GM12801 (cell line): ENCODE results near the gene CNKSR1.

Experiments
- CTCF ChIP-seq: IDR thresholded peaks from one replicate; pipeline ENCODE4 v1.5.1; 2011; ENCODE audit warnings: control low read depth; ENCODE audit not compliant: insufficient read length; ENCODE audit errors: extremely low read depth

Gene CNKSR1

GRCh38 chr1:26162220-26162709 lies 15.0 kb upstream of the CNKSR1 start:
- no peak for TF ChIP-seq CTCF

- no peak for TF ChIP-seq CTCF
Observed at GRCh38 chr1:26163684-26164035, 13.6 kb upstream of the CNKSR1 start.

GRCh38 chr1:26164036-26164860 lies 13.0 kb upstream of the CNKSR1 start:
- TF ChIP-seq CTCF: no peak

- TF ChIP-seq CTCF: no peak
Observed at GRCh38 chr1:26164861-26165842, 12.1 kb upstream of the CNKSR1 start.

- TF ChIP-seq CTCF: no peak
Observed at GRCh38 chr1:26166719-26167281, 10.5 kb upstream of the CNKSR1 start.

GRCh38 chr1:26168410-26169197 lies 8.7 kb upstream of the CNKSR1 start, which contains the start of gene C1orf232:
C1orf232 (minus strand) TSS chr1:26168963; CDS start chr1:26168499, 464 bp downstream.
- no peak for TF ChIP-seq CTCF
